ENCODE measurements around the gene ACTG2. TPM values are rescaled to one million over a fixed set of nuclear protein-coding genes. Genes with fewer than 3 reads are reported as not detected.

The ACTG2 gene
- total RNA-seq, 4 donors from 2014 or later: 0.51 to 8.5 (median 3.1) TPM

DNA sequence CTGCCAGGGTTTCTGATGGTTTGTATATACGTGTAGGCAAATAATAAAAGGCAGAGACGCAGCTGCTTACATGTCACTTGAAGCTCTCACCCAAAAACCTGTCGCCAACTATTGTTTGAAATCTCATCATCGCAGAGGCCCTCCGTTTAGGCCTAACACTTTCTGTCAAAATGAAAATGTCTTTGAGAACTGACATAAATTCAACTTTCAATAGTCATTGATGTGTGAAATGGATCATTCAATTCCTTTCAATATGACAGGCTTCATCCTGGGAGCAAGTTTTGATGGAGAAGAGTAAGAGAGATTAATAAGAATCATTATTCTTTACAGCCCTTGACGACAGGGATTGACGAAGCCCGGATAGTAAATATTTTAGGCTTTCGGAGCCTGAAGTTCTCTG, 2.7 kb downstream of the ACTG2 start:
- TF ChIP-seq, protein P1, sequence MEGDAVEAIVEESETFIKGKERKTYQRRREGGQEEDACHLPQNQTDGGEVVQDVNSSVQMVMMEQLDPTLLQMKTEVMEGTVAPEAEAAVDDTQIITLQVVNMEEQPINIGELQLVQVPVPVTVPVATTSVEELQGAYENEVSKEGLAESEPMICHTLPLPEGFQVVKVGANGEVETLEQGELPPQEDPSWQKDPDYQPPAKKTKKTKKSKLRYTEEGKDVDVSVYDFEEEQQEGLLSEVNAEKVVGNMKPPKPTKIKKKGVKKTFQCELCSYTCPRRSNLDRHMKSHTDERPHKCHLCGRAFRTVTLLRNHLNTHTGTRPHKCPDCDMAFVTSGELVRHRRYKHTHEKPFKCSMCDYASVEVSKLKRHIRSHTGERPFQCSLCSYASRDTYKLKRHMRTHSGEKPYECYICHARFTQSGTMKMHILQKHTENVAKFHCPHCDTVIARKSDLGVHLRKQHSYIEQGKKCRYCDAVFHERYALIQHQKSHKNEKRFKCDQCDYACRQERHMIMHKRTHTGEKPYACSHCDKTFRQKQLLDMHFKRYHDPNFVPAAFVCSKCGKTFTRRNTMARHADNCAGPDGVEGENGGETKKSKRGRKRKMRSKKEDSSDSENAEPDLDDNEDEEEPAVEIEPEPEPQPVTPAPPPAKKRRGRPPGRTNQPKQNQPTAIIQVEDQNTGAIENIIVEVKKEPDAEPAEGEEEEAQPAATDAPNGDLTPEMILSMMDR (IDR thresholded peaks at IDR 0.05; ENCODE audit: low read depth): no peak

DNA sequence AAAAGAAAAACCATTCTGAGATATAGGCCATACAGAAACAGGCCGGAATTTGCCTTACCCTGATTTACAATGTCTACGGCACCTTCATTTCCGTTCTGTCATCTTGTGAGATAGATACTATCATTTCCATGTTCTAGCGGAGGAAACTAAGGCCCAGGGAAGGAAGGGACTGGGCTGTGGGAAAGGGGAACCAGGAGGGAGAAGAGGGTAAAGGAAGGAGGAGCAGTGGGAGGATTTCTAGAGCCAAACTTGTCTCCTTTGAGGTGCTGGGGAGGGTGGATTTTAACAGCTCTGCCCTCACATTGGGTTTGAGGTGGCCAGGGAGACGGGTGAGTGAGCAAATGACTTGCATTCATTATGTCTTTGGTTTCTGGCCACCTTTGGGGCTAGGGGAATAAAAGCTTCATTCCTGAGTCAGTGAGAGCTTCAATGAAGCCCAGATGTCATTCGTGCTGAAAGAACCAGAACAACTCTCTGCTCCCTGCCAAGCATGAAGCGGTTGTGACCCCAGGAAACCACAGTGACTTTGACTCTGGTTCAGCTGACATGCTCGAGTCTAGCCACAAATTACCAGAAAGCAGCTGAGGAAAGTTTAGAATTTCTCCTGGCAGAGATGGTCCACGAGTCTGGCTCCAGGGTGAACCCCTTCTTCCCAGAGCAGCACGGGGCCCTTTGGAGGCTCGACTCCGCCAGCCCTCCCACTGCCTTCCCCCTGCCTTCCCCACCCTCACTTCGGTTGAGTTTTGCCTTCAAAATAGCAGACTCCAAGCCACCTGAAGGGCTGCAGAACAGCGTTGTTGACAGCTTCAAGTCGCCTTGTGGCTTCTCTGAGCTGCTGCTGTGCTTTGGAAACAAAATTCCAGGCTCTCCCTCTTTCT, 3.8 kb downstream of the ACTG2 start:
- TF ChIP-seq, protein P1 (IDR thresholded peaks at IDR 0.05; ENCODE audit: low read depth): no peak

DNA sequence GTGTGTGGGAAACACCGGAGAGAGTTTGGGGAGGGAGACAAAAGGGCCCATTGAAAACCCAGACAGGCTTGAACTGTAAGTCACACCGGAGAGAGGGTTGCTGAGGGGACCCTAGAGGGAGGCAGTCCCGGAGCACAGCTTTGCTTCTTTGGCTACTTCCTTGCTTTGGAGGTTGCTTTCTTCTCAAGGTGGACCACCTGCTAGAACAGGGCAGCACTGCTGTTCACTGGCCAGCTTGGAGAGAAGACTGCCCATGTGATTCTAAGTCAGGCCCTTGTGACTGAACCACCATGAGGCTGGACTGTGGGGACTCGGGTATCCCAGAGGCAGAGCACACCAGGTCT, 4.4 kb downstream of the ACTG2 start:
- TF ChIP-seq, protein P1 (IDR thresholded peaks at IDR 0.05; ENCODE audit: low read depth): no peak

DNA sequence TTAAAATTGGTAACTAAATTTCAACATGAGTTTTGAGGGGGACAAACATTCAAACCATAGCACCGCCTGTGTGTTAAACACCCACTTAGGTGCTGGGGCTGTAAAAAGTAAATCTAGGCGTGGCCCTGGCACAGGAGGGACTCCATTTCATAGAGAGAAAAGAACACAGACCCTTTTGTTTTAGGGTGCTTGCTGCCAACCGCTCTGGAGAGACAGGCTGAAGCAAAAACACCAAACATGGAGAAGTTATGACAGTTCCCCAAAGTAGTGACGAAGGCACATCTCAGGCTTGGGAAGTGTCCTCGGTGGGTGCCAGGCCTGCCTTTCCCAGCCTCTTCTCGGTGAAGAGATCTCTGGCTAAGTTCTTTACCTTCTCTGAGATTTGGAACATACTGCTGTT, 5.1 kb downstream of the ACTG2 start:
- TF ChIP-seq, protein P1 (IDR thresholded peaks at IDR 0.05; ENCODE audit: low read depth): no peak

DNA sequence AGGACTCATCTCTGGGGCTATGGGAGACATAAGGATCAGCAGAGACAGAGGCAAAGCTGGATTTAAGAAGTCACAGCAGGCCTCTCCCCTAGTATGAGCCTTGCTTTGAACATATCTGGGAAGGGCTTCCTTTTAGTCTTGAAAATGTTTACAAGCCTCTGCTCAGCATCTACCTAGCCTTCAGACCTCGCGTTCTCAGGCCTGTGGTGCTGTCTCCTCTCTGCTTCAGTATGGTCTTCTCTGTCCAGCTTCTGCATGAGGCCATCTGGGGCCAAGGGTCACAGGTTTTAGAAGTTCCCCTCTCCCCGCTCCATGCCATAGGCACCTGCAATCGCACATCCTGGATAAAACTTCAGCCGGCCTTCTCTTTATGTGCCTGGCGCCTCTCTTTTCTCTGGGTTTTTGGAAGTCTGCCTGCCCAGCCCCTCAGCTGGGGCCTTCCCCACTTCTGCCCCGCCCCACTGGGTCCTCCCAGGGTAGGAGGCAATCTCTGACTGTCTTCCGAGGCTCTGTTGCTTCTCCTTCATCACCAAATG, 7.1 kb downstream of the ACTG2 start:
- TF ChIP-seq, protein P1 (IDR thresholded peaks at IDR 0.05; ENCODE audit: low read depth): no peak

DNA sequence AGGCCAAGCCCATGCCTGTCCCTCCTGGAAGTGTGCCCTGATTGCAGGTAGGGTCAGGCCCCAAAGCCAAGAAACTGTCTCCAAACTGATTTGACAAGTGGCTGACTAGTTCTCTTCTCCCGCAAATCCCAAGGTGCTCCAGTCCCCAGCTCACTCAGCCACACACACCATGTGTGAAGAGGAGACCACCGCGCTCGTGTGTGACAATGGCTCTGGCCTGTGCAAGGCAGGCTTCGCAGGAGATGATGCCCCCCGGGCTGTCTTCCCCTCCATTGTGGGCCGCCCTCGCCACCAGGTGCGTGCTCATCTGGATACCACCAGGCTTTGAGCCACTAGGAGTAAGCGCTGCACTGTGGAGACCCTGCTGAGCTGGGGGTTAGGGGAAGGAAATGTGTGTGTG, 8.3 kb downstream of the ACTG2 start:
- TF ChIP-seq, protein P1 (IDR thresholded peaks at IDR 0.05; ENCODE audit: low read depth): no peak

DNA sequence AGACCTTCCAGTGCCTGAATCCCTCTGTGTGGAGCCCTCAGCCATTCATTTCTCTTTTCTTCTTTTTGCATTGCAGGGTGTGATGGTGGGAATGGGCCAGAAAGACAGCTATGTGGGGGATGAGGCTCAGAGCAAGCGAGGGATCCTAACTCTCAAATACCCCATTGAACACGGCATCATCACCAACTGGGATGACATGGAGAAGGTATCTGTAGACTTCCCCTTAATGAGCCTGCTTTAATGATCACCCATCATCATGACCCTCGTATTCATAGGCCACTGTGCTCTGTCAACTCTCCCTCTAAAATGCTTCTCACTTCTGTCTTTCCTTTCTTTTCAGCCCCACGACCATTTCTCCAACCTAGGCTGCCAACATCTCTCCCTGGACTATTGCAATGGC, 9.5 kb downstream of the ACTG2 start:
- TF ChIP-seq, protein P1 (IDR thresholded peaks at IDR 0.05; ENCODE audit: low read depth): no peak

Data from subcutaneous adipose tissue (tissue), 4 donors.